Heart right ventricle (tissue), 16 donors: Measurements from ENCODE around the gene RAVER1. TPM values are rescaled to one million over a fixed set of nuclear protein-coding genes. Genes with fewer than 3 reads are reported as not detected.

ENCODE experiments used
- ATAC-seq, 8 donors: fragments of 200-7000 bp; cut with Tn5 transposase; one replicate each; pipeline ENCODE4 v1.9.1; 2020; ENCODE audit warnings: mild to moderate bottlenecking in 8 of 8, moderate library complexity in 8 of 8, moderate number of reproducible peaks in 1 of 8
- DNase-seq, 2 donors: peaks; one replicate each; pipeline ENCODE4 v3.0.0-alpha.2; 2020
- H3K27ac ChIP-seq, 10 donors: fragments of 200-600 bp; sonication (generic) in 2 of 10; one replicate each; pipeline versions ENCODE4 v1.5.0 to v1.8.0; 2020 to 2022; ENCODE audit warnings: mild to moderate bottlenecking in 3 of 10
- H3K27me3 ChIP-seq, 7 donors: fragments of 200-600 bp; one replicate each; pipeline ENCODE4 v1.8.0; 2021 to 2022; ENCODE audit warnings: mild to moderate bottlenecking in 2 of 7
- H3K36me3 ChIP-seq, 9 donors: fragments of 200-600 bp; sonication (generic) in 1 of 9; one replicate each; pipeline versions ENCODE4 v1.5.0 to v1.8.0; 2020 to 2022; ENCODE audit warnings: mild to moderate bottlenecking in 2 of 9
- H3K4me1 ChIP-seq, 9 donors: fragments of 200-600 bp; sonication (generic) in 1 of 9; one replicate each; pipeline versions ENCODE4 v1.5.0 to v1.8.0; 2020 to 2022; ENCODE audit warnings: mild to moderate bottlenecking in 4 of 9
- H3K4me3 ChIP-seq, 10 donors: fragments of 200-600 bp; sonication (generic) in 2 of 10; one replicate each; pipeline versions ENCODE4 v1.5.0 to v1.8.0; 2020 to 2022; ENCODE audit warnings: mild to moderate bottlenecking in 7 of 10, moderate library complexity in 2 of 10
- H3K9me3 ChIP-seq, 11 donors: fragments of 200-600 bp in 10 of 11; sonication (generic) in 2 of 11; one replicate each; pipeline versions ENCODE4 v1.5.0 to v1.8.0; 2013 to 2022; ENCODE audit warnings: mild to moderate bottlenecking in 2 of 11, control low read depth in 1 of 11, moderate library complexity in 1 of 11
- WGBS, 2 donors: extraction: QIAGEN DNeasy Blood & Tissue Kit; methylation state at CpG; one replicate each; pipeline ENCODE4 v1.1.7; 2013; ENCODE audit warnings: inconsistent platforms in 1 of 2; 5-methylcytosine and 5-hydroxymethylcytosine counted together
- intact Hi-C, 10 donors: fragments of 100-400 bp; cut with DNase I; formaldehyde crosslinking; loops; one replicate each; pipeline versions ENCODE4 v1.11.1 to v1.14.2; 2022
- polyA plus RNA-seq, 2 donors: library from polyadenylated mRNA; stranded (reverse); fragments of 200-250 nt; gene quantifications; one replicate each; pipeline ENCODE4 v1.2.3, GENCODE V29; 2013
- total RNA-seq, 10 donors: library from RNA; stranded (reverse); fragmentation: NEBNext Ultra II Directional in 3 of 10; extraction: Animal tissue kit (Norgen Biotek cat#: 25700) in 3 of 10; gene quantifications; one replicate each; pipeline versions ENCODE4 v1.2.1 to v1.2.4, GENCODE V29; 2021 to 2023
- TF ChIP-seq, protein P1 (sequence below), 9 donors: fragments of 200-600 bp; sonication (generic) in 2 of 9; IDR thresholded peaks; one replicate each; pipeline versions ENCODE4 v1.5.0 to v1.8.0; 2021 to 2022; ENCODE audit warnings: antibody characterized with exemption in 9 of 9, mild to moderate bottlenecking in 5 of 9, moderate library complexity in 1 of 9
- donor health status: Arrhythmogenic right ventricular cardiomyopathy.
- donor health status: ischemic (EF 13 %, LVEDD 7.1; RV severe dilation, severe dysfunction).
- donor health status: healthy with polysubstance abuse.
- donor health status: DM: no; HTN: yes; CAD: no.
- donor health status: DM: no; HTN: no; CAD: no.
- donor health status: ischemic (EF 25% LVEDD 6.9; RV normal size, moderate dysfunction).
- donor health status: ischemic (EF 25% LVEDD 5.7; RV mildly dilated, moderate dysfunction).
- donor health status: healthy.
- donor health status: DM: yes; HTN: yes; CAD: no.
- donor health status: Ischemic cardiomyopathy.
- donor health status: ischemic (EF 35%, LVEDD 5.7; RV mildly dilated, moderate dysfunction).
- donor health status: nonischemic (EF 11% LVEDD 7.7; RV severe dilation, severe dysfunction).
- donor health status: DM: yes; HTN: yes; CAD: no.
- donor health status: PGD.
- donor health status: ischemic (EF 29% LVEDD 5.4; RV normal size, mild dysfunction).
- donor health status: nonischemic (EF 23%, LVEDD 6.1; RV moderate dilation, normal function).

RAVER1 gene
- total and polyA plus RNA-seq, 12 donors, result 5.1 to 16.9 (median 12.2) TPM

DNA sequence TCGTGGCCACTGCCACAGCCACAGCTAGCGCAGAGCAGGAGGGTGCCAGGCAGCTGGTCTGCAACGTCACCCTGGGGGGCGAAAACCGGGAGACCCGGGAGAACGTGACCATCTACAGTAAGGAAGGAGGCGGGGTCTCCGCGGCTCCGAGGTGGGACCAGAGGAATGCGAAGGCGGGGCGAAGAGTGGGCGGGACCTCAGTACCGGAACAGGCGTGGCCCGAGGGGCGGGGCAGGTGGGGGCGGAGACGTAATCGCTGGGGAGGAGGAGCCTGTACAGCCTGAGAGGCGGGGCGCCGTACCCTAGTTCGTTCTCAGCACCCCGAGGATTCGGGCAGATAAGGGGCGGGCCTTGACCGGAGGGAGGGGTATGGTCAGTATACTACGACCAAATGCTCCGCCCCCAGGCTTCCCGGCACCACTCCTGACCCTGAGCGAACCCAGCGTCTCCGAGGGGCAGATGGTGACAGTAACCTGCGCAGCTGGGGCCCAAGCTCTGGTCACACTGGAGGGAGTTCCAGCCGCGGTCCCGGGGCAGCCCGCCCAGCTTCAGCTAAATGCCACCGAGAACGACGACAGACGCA, 41.0 kb downstream of the RAVER1 start:
- DNase-seq (peak; percentile 66 to 85), ATAC-seq (peak; percentile 41 to 75 (median 64))
- 2 to 3% methylated on average over 43 to 45 of the region's 45 CpGs for WGBS, 2 donors
- Histone ChIP-seq H3K36me3 (no peaks in the 10 kb centered on the region), H3K27ac (peak overlapping the region in 1 of 10 donors; percentile 63), H3K9me3 (no peaks in the 10 kb centered on the region), H3K4me1 (peaks cover 13 to 88% (median 66%) of the 10 kb centered on the region in 9 donors), H3K4me3 (peak overlapping the region; percentile 24 to 56 (median 40)), H3K27me3 (peaks cover 39 to 100% (median 99%) of the 10 kb centered on the region in 7 donors)
- intact Hi-C loops, result no loop called here
- TF ChIP-seq, protein P1, sequence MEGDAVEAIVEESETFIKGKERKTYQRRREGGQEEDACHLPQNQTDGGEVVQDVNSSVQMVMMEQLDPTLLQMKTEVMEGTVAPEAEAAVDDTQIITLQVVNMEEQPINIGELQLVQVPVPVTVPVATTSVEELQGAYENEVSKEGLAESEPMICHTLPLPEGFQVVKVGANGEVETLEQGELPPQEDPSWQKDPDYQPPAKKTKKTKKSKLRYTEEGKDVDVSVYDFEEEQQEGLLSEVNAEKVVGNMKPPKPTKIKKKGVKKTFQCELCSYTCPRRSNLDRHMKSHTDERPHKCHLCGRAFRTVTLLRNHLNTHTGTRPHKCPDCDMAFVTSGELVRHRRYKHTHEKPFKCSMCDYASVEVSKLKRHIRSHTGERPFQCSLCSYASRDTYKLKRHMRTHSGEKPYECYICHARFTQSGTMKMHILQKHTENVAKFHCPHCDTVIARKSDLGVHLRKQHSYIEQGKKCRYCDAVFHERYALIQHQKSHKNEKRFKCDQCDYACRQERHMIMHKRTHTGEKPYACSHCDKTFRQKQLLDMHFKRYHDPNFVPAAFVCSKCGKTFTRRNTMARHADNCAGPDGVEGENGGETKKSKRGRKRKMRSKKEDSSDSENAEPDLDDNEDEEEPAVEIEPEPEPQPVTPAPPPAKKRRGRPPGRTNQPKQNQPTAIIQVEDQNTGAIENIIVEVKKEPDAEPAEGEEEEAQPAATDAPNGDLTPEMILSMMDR (IDR thresholded peaks at IDR 0.05), result no peak

DNA sequence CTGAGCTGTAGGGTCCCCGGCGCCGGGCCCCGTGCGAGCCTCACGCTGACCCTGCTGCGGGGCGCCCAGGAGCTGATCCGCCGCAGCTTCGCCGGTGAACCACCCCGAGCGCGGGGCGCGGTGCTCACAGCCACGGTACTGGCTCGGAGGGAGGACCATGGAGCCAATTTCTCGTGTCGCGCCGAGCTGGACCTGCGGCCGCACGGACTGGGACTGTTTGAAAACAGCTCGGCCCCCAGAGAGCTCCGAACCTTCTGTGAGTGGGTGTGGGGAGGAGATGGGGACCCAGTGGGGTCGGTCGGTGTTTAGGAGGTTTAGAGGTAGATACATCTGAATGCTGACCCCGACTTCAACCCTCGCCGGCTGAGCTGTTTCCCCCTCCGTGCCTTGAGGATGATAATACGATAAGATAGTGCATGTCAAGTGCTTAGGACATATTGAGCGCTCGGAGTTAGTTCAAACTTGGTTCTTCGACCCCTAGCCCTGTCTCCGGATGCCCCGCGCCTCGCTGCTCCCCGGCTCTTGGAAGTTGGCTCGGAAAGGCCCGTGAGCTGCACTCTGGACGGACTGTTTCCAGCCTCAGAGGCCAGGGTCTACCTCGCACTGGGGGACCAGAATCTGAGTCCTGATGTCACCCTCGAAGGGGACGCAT, 41.6 kb downstream of the RAVER1 start:
- Histone ChIP-seq H3K36me3 (no peaks in the 10 kb centered on the region), H3K4me3 (peak overlapping the region; percentile 32 to 56 (median 40)), H3K4me1 (peaks cover 18 to 95% (median 72%) of the 10 kb centered on the region in 9 donors), H3K27ac (peak overlapping the region in 1 of 10 donors; percentile 27), H3K9me3 (no peaks in the 10 kb centered on the region), H3K27me3 (peaks cover 39 to 98% (median 96%) of the 10 kb centered on the region in 7 donors)
- WGBS, 2 donors, result 1% methylated on average over 48 to 49 of the region's 49 CpGs
- ATAC-seq (peak in 2 of 8 donors; percentile 1), DNase-seq (no peak)
- intact Hi-C loops, result no loop called here
- TF ChIP-seq, protein P1 (IDR thresholded peaks at IDR 0.05), result no peak

DNA sequence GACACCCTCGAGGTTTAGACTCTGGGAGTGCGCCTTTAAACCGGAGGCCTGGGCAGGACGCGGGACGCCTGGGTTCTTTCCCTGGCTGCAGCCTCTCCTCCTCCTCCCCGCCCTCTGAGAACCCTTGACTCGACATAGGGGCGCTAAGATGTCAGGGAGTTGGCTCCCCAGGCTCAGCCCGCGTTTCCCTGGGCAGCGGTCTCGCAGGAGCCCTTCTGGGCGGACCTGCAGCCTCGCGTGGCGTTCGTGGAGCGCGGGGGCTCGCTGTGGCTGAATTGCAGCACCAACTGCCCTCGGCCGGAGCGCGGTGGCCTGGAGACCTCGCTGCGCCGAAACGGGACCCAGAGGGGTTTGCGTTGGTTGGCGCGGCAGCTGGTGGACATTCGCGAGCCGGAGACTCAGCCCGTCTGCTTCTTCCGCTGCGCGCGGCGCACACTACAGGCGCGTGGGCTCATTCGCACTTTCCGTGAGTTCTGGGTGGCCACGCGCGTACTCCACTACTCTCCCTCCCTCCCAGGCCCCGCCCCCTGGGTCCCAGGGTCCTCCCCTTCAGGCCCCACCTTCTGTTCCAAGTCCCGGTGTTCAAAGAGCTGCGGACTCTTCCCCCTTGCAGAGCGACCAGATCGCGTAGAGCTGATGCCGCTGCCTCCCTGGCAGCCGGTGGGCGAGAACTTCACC, 42.3 kb downstream of the RAVER1 start:
- H3K4me1 ChIP-seq, result peaks cover 22 to 99% (median 76%) of the 10 kb centered on the region in 9 donors
- TF ChIP-seq, protein P1 (IDR thresholded peaks at IDR 0.05), result no peak
- ATAC-seq (peak in 6 of 8 donors; percentile 17 to 61 (median 34)), DNase-seq (peak in 1 of 2 donors; percentile 64)
- H3K36me3 ChIP-seq, result peaks cover 0 to 3% (median 0%) of the 10 kb centered on the region in 9 donors
- intact Hi-C loops, result no loop called here
- H3K4me3 ChIP-seq, result peak overlapping the region; percentile 32 to 56 (median 40)
- H3K27me3 ChIP-seq, result peaks cover 34 to 92% (median 89%) of the 10 kb centered on the region in 7 donors
- 1% methylated on average over 47 to 57 of the region's 57 CpGs for WGBS, 2 donors
- peak overlapping the region in 1 of 10 donors; percentile 27 for H3K27ac ChIP-seq
- no peaks in the 10 kb centered on the region for H3K9me3 ChIP-seq

DNA sequence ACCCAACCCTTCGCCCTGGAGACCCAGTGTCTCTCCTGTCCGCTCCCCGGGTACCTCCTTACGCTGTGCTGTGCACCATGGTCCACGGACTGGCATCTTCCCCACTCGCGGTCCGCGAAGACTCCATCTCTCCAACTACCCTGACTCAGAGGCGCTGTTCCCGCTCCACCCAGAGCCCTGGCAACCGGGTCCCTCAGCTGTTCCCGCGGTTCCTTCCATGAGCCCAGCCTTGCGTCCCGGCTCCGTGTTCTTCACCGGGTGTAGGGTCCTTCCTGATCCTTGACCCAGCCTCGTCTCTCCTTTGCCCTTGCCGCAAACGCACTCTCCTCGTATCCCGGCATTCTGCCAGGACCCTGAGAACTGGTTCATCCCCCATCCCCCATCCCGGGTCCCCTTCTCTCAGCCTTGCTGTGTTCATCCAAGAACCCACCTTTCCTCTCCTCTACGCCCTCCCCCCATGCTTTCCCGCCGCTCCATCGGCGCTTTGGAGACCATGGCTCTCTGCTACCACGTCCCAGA, 42.9 kb downstream of the RAVER1 start:
- WGBS, 2 donors, result 1% methylated on average over 30 of the region's 30 CpGs
- Histone ChIP-seq H3K9me3 (no peaks in the 10 kb centered on the region), H3K4me3 (peak overlapping the region in 9 of 10 donors; percentile 32 to 56 (median 41)), H3K27ac (no peak overlapping the region), H3K4me1 (peaks cover 23 to 99% (median 80%) of the 10 kb centered on the region in 9 donors), H3K27me3 (peaks cover 28 to 86% (median 83%) of the 10 kb centered on the region in 7 donors), H3K36me3 (peaks cover 0 to 9% (median 2%) of the 10 kb centered on the region in 9 donors)
- intact Hi-C loops, result no loop called here
- TF ChIP-seq, protein P1 (IDR thresholded peaks at IDR 0.05), result no peak
- ATAC-seq (peak in 1 of 8 donors; percentile 3), DNase-seq (no peak)
